Esophagus muscularis mucosa (tissue), 4 donors: ENCODE data around the gene MMP12. TPM values are rescaled to one million over a fixed set of nuclear protein-coding genes. Genes with fewer than 3 reads are reported as not detected.

Experiments used
- DNase-seq: peaks from one replicate; pipeline ENCODE4 v3.0.0-alpha.2; 2017; ENCODE audit errors: extremely low spot score
- H3K27ac ChIP-seq, 4 donors: fragments of 200-600 bp; sonication (generic); replicated peaks in 1 of 4; 1 replicate in 3 of 4; 2 replicates in 1 of 4; pipeline ENCODE4 v1.5.1; 2016 to 2019; ENCODE audit warnings: mild to moderate bottlenecking in 1 of 4
- H3K27me3 ChIP-seq, 4 donors: fragments of 200-600 bp; sonication (generic); one replicate each; pipeline versions ENCODE4 v1.5.1 to v1.6.0; 2016 to 2019
- H3K36me3 ChIP-seq, 4 donors: fragments of 200-600 bp; sonication (generic); one replicate each; pipeline ENCODE4 v1.5.1; 2016 to 2019
- H3K4me1 ChIP-seq, 4 donors: fragments of 200-600 bp; sonication (generic); one replicate each; pipeline ENCODE4 v1.5.1; 2016 to 2019
- H3K4me3 ChIP-seq, 4 donors: fragments of 200-600 bp; sonication (generic); 1 replicate in 2 of 4; 2 replicates in 2 of 4; pipeline ENCODE4 v1.5.1; 2016 to 2019; ENCODE audit warnings: mild to moderate bottlenecking in 4 of 4, moderate library complexity in 1 of 4
- H3K9me3 ChIP-seq, 4 donors: fragments of 200-600 bp; sonication (generic); 1 replicate in 3 of 4; 2 replicates in 1 of 4; pipeline ENCODE4 v1.5.1; 2016 to 2019
- EP300 ChIP-seq: sonication (generic); formaldehyde crosslinking; IDR thresholded peaks from one replicate; pipeline ENCODE4 v1.6.1; 2017; ENCODE audit warnings: antibody characterized with exemption
- POLR2A ChIP-seq: fragments of 450-650 bp; IDR thresholded peaks from one replicate; pipeline ENCODE4 v1.6.1; 2017; ENCODE audit warnings: antibody characterized with exemption, moderate library complexity, mild to moderate bottlenecking, low read depth
- POLR2AphosphoS5 ChIP-seq, 2 donors: sonication (generic); formaldehyde crosslinking; IDR thresholded peaks; one replicate each; pipeline ENCODE4 v1.6.1; 2017; ENCODE audit warnings: antibody characterized with exemption in 2 of 2
- WGBS: methylation state at CpG from one replicate; pipeline ENCODE4 v1.1.5; 2018; 5-methylcytosine and 5-hydroxymethylcytosine counted together
- intact Hi-C: fragments of 100-400 bp; cut with DNase I; formaldehyde crosslinking; loops from one replicate; pipeline ENCODE4 v1.15.1; 2023
- total RNA-seq, 4 donors: library from RNA; depleted of rRNA; stranded (reverse); fragments of >200 nt; gene quantifications; one replicate each; pipeline versions ENCODE4 v1.1.0 to v1.2.1, GENCODE V29; 2016
- TF ChIP-seq, protein P1 (sequence below), 3 experiments: fragments of 200-600 bp in 2 of 3; fragments of 450-650 bp in 1 of 3; sonication (generic) in 2 of 3; IDR thresholded peaks; one replicate each; pipeline ENCODE4 v1.5.1; 2017 to 2019; ENCODE audit warnings: antibody characterized with exemption in 3 of 3, mild to moderate bottlenecking in 2 of 3, moderate library complexity in 1 of 3

The MMP12 gene
- total RNA-seq, 4 donors from 2014 or later, result not detected

DNA sequence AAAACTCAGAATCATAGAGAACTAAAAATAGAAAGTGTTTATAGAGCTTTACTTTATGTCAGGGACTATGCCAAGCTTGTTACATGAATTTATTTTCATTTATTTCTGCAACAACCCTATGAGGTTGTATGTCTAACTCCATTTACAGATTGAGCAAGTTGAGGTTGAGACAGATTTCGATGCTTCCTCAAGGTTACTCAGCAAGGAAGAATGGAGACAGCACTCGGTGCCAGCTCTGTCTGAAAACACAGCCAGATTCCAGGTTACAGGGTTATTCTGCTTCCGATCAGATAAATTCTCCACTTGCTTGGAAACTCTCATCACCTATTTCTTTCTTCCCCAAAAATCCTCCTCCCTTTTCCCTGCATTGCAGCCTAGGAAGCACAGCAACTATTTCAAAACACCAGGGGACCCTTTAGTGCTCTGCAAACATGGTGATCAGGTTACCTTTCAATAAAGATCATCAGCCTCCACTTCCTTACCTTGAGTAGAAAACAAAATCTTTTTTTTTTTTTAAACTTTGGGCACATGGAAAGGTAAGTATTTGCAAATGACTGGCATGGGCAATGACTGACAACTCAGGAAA, 38.4 kb downstream of the MMP12 start:
- intact Hi-C loops, result loop anchor here (10.0 kb wide), 1 partner anchor 98 kb away; no protein-coding TSS in a partner anchor
- WGBS, result 25% methylated on average over 3 of the region's 3 CpGs

DNA sequence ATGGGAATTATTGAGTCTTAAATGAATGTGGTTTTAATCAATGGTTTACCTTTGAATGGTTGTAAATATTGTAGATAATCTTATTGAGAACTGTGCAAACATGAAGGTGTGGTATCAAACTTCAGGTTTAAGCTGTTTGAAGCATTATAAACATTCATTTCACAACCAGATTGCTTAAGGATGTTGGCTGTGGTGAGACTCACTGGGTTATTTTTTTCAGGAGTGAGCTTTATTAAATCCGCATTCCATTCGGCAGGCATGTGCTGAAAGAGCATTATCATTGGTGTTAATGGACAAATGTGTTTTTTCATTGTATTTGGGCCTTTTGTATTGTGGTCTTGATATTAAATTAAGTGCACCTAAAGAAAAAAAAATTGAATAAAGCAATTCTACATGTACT, 41.1 kb downstream of the MMP12 start:
- no peak for TF ChIP-seq POLR2A
- TF ChIP-seq EP300, result no peak
- TF ChIP-seq, protein P1, sequence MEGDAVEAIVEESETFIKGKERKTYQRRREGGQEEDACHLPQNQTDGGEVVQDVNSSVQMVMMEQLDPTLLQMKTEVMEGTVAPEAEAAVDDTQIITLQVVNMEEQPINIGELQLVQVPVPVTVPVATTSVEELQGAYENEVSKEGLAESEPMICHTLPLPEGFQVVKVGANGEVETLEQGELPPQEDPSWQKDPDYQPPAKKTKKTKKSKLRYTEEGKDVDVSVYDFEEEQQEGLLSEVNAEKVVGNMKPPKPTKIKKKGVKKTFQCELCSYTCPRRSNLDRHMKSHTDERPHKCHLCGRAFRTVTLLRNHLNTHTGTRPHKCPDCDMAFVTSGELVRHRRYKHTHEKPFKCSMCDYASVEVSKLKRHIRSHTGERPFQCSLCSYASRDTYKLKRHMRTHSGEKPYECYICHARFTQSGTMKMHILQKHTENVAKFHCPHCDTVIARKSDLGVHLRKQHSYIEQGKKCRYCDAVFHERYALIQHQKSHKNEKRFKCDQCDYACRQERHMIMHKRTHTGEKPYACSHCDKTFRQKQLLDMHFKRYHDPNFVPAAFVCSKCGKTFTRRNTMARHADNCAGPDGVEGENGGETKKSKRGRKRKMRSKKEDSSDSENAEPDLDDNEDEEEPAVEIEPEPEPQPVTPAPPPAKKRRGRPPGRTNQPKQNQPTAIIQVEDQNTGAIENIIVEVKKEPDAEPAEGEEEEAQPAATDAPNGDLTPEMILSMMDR (IDR thresholded peaks at IDR 0.05), result no peak
- TF ChIP-seq POLR2AphosphoS5 (IDR thresholded peaks at IDR 0.05), result no peak

More for the DNA sequence above, 38.4 kb downstream of the MMP12 start:
- Histone ChIP-seq H3K27me3 (peaks cover 0 to 7% (median 0%) of the 10 kb centered on the region in 4 donors), H3K27ac (no peak overlapping the region), H3K36me3 (no peaks in the 10 kb centered on the region), H3K9me3 (no peaks in the 10 kb centered on the region), H3K4me1 (no peaks in the 10 kb centered on the region), H3K4me3 (no peak overlapping the region)
- no peak for TF ChIP-seq POLR2AphosphoS5 (IDR thresholded peaks at IDR 0.05)
- no peak for TF ChIP-seq EP300
- DNase-seq, result no peak

DNA sequence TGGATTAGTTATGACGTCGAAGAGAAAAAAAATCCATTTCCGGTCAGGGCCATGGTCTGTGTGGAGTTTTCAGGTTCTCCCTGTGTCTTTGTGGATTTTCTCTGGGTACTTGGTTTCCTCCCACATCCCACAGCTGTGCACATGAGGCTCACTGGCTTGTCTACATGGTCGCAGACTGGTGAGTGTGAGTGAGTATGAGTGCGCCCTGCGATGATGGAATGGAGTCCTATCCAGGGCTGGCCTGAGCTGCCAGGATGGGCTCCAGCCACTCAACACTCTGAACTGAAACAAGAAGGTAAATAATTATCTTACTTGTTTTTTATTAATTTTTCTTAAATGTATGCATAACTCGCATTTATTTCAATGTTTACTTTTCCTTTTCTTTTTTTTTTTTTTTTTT, 42.2 kb downstream of the MMP12 start:
- H3K9me3 ChIP-seq, result no peaks in the 10 kb centered on the region
- intact Hi-C loops, result loop anchor here (10.0 kb wide), 1 partner anchor 102 kb away; no protein-coding TSS in a partner anchor
- H3K4me3 ChIP-seq, result no peak overlapping the region
- TF ChIP-seq EP300 (no peak), POLR2AphosphoS5 (IDR thresholded peaks at IDR 0.05) (no peak), POLR2A (no peak)
- TF ChIP-seq, protein P1 (IDR thresholded peaks at IDR 0.05), result no peak
- H3K27me3 ChIP-seq, result peaks cover 0 to 25% (median 0%) of the 10 kb centered on the region in 4 donors
- H3K36me3 ChIP-seq, result no peaks in the 10 kb centered on the region
- WGBS, result 91% methylated on average over 7 of the region's 7 CpGs
- DNase-seq, result no peak
- no peaks in the 10 kb centered on the region for H3K4me1 ChIP-seq
- no peak overlapping the region for H3K27ac ChIP-seq

More for the DNA sequence above, 41.1 kb downstream of the MMP12 start:
- DNase-seq, result no peak
- H3K27ac ChIP-seq, result no peak overlapping the region
- 89% methylated on average over 2 of the region's 2 CpGs for WGBS
- peaks cover 0 to 25% (median 0%) of the 10 kb centered on the region in 4 donors for H3K27me3 ChIP-seq
- H3K9me3 ChIP-seq, result no peaks in the 10 kb centered on the region
- intact Hi-C loops, result loop anchor here (10.0 kb wide), 1 partner anchor 101 kb away; no protein-coding TSS in a partner anchor
- no peaks in the 10 kb centered on the region for H3K4me1 ChIP-seq
- no peak overlapping the region for H3K4me3 ChIP-seq
- no peaks in the 10 kb centered on the region for H3K36me3 ChIP-seq

DNA sequence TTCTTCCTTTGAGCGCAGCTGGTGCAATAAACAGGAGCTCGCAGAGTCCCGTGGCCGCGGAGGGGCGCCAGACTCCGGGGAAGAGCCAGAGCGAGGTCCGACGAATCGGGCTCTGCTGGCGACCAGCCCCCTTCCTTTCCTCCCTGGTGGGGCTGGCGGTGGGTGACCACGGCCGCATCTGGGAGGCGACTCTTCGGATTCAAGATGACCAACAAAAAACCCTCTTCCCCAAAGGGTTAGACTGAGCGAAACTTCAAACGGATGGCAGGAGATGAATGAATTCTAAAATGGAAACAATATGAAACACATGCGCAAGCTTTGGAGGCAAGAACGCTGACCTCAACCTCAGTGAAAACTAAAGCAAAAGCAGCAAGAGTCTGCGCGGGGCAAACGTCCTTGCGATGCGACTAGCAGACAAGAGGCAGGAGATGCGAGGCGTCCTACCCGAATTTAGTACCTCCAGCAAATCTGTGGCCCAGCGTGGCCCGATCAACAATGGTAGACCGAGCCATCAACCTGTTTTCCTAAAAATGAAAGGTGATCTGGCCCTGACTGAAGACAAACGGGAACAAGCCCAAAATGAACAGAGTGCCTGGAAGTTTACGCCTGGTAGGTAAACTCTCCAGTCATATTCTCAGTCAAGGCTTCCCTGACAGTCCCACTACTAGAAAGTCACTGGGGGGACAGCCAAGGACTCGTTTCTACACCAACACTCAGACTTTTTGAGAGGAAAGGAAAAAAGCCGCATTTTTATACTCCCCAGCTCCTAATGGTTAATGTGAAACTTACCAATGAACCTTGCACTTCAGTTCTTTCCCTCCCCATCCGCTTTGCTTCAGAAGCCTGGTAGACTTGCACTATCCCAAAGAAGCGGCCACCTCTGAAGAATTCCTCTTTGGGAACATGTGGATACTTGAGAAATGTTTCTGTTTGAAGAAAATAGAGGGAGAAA, 43.0 kb downstream of the MMP12 start:
- no peaks in the 10 kb centered on the region for H3K9me3 ChIP-seq
- H3K27me3 ChIP-seq, result peaks cover 0 to 25% (median 0%) of the 10 kb centered on the region in 4 donors
- H3K4me1 ChIP-seq, result no peaks in the 10 kb centered on the region
- H3K36me3 ChIP-seq, result no peaks in the 10 kb centered on the region
- DNase-seq, result no peak
- whole genome bisulfite sequencing, result 59% methylated on average over 38 of the region's 38 CpGs
- H3K4me3 ChIP-seq, result peak overlapping the region in 2 of 4 donors; percentile 3 to 31
- no peak overlapping the region for H3K27ac ChIP-seq
- TF ChIP-seq POLR2AphosphoS5 (IDR thresholded peaks at IDR 0.05), result no peak
- TF ChIP-seq, protein P1 (IDR thresholded peaks at IDR 0.05), result peak in 1 of 3 experiments; percentile 21
- intact Hi-C loops, result loop anchor here (10.0 kb wide), 1 partner anchor 103 kb away; no protein-coding TSS in a partner anchor

DNA sequence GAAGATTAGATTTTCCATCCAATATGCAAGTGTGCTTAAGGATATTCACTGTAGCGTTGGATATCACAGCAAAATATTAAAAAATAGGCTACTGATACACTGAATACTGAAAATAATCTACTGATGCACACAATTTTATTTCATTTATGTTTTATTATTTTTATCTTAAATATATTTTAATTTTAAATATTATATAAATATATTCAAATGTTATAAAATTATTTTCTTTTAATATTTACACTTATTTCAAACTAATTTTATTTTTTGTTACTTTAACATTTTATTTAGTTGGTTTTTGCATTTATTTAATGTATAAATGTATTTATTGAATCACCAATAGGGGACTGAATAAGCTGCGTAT, 43.7 kb downstream of the MMP12 start:
- peaks cover 0 to 25% (median 0%) of the 10 kb centered on the region in 4 donors for H3K27me3 ChIP-seq

More for the DNA sequence above, 43.7 kb downstream of the MMP12 start:
- TF ChIP-seq POLR2A (no peak), POLR2AphosphoS5 (IDR thresholded peaks at IDR 0.05) (no peak), EP300 (no peak)
- TF ChIP-seq, protein P1 (IDR thresholded peaks at IDR 0.05), result no peak
- intact Hi-C loops, result loop anchor here (10.0 kb wide), 1 partner anchor 104 kb away; no protein-coding TSS in a partner anchor
- Histone ChIP-seq H3K36me3 (no peaks in the 10 kb centered on the region), H3K4me1 (no peaks in the 10 kb centered on the region), H3K4me3 (peak overlapping the region in 1 of 4 donors; percentile 3), H3K27ac (no peak overlapping the region), H3K9me3 (no peaks in the 10 kb centered on the region)
- WGBS, result 64% methylated on average over 2 of the region's 2 CpGs
- no peak for DNase-seq
